Measurements from ENCODE around the gene CDH4. TPM values are rescaled to one million over a fixed set of nuclear protein-coding genes. Genes with fewer than 3 reads are reported as not detected.
"Not testable (repeated sequence)": the region's sequence is repeated elsewhere in the genome, so short reads cannot be mapped to it uniquely, and the experiment has no call there.

CDH4 gene
- total RNA-seq, 2 donors from 2014 or later, result 0.06 TPM; not detected in 1

DNA sequence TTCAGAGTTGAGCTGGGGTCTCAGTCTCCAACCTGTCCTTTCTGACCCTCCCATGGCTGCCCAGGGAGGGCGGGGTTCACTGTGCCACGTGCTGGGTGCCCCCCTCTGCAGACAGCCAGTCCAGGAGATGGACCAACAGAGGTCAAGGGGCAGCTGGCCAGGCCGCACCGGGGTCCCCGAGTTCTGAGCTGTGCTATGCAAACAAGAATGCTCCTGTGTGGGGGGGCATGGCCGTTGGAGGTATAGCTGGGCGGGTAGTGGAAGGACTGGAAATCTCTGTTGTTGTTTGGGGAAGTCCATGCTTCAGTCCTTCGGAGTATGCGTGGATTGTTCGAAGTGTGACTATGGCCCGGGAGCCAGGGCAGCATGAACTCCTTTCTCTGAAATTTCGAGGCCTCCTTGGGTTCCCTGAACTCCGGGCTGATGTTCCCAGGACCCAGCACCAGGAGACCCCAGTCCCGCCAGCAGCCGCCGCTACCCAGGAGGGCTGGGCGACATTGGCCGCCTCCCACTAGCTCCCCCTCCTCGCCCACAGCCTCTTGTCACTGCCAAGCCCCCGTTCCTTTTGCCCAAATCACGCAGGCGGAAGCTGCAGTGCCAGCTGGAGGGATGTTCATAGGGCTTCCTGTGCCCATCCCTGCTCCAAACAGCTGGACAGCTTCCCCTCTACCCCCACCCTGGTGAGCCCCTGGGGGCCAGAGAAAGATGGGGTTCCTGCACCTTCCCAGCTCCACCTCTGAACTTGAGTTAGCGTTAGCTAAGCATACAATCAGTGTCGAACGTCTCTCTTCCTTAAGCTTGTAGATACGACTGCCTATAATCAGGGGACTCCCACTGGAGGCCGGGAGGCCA is 687.0 kb downstream of the CDH4 start:
- intact Hi-C loops (cut with DNase I, micrococcal nuclease), result no loop called here
- no peak for ATAC-seq
- DNase-seq, result no peak

DNA sequence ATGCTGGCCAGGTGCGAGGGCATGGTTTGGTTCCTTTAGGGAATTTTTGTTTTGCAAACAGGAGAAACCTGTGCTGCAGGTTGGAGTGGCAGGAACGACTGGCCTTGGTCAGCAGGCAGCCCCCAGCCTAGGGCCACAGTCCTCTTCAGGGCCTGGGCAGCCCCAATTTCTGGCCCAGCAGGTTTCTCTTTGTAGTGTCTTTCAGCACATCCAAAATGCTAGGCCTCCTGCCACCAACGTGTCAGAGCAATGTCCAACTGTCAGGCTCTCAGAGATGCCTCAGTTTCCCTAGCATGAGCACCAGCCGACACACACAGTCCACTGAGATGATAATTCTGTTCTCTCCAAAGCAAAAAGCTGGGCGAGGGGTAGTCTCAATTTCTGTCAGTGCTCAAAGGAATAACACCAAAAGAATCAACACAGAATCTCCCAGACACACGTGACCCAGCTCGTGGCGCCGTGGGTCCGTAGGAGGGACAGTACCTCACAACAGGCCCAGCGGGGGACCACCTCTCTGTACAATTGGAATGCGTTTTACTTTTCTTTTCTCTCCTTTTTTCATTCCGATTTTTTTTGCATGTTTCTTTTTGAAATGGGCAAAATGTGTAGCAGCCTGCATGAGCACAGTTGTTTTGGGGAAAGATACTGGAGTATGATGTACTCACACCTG is 687.8 kb downstream of the CDH4 start:
- intact Hi-C loops (cut with DNase I, micrococcal nuclease), result no loop called here
- ATAC-seq (no peak), DNase-seq (no peak)

DNA sequence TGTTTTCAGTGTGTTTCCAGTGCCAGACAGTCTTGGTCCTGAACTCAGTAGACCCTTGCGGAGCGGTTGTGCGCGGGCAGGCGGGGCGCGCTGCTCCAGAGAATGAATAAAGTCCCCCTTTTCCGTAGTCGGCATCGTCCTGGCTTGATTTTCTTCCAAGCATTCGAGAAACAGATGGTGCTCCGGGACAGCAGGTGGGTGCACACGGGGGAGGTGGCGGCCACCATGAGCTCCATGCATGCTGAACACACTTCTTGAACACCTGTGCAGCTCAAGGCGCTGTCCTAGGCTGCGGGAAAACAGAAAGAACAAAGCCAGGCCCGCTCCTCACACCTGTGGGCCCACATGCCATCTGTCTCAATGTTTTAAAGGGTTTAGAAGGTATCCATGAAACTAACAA is 688.4 kb downstream of the CDH4 start:
- no peak for ATAC-seq

DNA sequence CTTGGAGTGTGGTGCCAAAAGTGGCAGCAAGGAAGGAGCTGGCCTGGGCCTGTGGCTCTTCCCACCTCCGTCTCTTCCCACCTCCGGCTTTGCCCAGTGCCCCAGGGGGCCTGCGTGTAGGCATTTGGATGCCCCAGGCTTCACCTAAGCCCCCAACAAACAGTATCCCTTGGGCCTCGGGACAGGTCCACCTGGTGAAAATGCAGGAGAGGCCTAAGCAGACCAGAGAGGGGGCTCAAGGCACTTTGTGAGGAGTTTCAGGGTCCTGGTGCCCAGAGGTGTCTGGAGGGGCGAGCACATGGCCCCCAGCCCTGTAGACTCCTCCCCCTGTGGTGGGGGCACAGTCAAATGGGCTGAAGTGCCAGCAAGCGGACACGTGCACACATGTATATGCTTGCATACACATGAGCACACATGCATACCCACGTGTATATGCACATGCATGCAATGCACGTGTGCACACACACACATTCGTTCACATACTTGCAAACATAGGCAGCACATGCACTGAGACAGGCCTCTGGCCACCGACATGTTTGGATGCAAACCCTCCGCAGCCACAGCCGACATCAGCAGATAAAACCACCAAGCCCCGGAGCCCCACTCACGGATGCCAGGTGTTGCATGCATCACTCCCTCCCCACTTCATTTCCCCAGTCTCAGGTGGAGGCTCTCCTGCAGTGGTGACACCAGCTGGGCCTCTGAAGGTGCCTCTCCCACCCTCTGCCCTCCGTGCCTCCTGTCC is 689.1 kb downstream of the CDH4 start:
- no peak for ATAC-seq
- intact Hi-C loops (cut with DNase I, micrococcal nuclease), result no loop called here
- no peak for DNase-seq

More for the DNA sequence above, 688.4 kb downstream of the CDH4 start:
- intact Hi-C loops (cut with DNase I, micrococcal nuclease), result no loop called here
- no peak for DNase-seq

DNA sequence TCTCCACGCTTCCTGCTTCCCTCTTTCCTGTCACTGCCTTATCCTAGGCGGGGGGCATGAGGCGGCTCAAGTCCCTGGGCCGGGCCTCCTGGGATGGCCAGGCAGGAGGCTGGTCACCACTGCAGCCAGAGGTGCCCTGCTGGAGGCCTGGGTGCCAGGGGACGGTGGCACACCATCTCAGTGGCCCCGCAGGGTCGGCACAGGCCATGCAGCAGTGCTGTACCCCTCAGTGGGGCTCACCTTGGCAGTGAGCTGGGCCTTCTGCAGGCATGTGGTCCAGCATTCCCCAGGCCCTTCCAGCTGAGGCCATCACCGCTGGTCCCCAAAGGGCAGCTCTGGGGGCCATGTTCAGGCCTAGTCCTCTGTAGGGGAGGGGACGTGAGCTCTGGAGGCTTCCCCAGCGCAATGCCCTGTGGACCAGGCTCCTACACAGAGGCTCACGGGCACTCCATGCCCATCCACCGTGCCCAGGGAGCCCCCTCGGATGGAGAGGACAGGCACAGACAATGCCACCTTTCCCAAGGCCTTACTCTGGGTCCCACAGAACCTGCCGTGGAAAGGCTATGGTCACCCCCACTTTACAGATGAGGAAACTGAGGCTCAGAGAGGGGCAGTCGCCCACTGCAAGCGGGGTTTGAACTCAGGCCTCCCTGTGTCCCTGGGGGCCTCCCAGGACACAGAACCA is 689.8 kb downstream of the CDH4 start:
- DNase-seq (no peak), ATAC-seq (no peak)
- intact Hi-C loops (cut with DNase I, micrococcal nuclease), result no loop called here

DNA sequence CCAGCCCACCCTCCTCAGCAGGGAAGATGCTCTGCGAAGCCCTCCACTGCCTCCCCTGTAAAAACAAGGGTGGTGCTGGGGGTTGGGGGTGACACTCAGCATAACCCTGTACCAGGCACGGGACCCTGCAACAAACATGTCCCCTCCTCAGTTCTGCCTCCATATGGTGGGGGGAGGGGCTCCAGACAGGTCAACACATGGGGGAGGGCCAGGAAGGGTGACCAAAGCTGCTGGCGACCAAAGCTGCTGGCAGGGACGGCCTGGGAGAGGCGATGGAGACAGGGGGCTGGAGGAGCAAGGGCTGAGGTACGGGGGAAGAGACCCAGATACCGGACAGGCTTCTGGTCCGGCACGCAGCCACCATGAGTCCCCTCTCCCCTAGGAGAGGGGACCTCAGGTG is 690.5 kb downstream of the CDH4 start:
- no peak for ATAC-seq
- DNase-seq, result no peak
- intact Hi-C loops (cut with DNase I, micrococcal nuclease), result no loop called here

DNA sequence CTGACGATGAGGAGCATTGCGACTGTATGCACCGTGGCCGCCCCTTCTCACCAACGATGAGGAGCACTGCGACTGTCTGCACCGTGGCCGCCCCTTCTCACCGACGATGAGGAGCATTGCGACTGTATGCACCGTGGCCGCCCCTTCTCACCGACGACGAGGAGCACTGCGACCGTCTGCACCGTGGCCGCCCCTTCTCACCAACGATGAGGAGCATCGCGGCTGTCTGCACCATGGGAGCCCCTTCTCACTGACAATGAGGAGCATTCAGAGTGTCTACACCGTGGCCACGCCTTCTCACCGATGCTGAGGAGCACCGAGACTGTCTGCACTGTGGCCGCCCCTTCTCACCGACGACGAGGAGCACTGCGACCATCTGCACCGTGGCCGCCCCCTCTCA is 692.9 kb downstream of the CDH4 start:
- ATAC-seq; intact Hi-C loops (cut with DNase I, micrococcal nuclease); DNase-seq: not testable (repeated sequence)

DNA sequence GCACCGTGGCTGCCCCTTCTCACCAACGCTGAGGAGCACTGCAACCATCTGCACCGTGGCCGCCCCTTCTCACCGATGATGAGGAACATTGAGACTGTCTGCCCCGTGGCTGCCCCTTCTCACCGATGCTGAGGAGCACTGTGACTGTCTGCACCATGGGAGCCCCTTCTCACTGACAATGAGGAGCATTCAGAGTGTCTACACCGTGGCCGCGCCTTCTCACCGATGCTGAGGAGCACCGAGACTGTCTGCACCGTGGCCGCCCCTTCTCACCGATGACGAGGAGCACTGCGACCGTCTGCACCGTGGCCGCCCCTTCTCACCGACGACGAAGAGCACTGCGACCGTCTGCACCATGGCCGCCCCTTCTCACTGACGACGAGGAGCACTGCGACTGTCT is 693.4 kb downstream of the CDH4 start:
- intact Hi-C loops (cut with DNase I, micrococcal nuclease); ATAC-seq; DNase-seq: not testable (repeated sequence)

DNA sequence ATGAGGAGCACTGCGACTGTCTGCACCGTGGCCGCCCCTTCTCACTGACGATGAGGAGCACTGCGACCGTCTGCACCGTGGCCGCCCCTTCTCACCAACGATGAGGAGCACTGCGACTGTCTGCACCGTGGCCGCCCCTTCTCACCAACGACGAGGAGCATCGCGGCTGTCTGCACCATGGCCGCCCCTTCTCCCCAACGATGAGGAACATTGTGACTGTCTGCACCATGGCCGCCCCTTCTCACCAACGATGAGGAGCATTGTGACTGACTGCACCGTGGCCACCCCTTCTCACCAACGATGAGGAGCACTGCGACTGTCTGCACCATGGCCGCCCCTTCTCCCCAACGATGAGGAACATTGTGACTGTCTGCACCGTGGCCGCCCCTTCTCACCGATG is 696.0 kb downstream of the CDH4 start:
- intact Hi-C loops (cut with DNase I, micrococcal nuclease); DNase-seq; ATAC-seq: not testable (repeated sequence)

DNA sequence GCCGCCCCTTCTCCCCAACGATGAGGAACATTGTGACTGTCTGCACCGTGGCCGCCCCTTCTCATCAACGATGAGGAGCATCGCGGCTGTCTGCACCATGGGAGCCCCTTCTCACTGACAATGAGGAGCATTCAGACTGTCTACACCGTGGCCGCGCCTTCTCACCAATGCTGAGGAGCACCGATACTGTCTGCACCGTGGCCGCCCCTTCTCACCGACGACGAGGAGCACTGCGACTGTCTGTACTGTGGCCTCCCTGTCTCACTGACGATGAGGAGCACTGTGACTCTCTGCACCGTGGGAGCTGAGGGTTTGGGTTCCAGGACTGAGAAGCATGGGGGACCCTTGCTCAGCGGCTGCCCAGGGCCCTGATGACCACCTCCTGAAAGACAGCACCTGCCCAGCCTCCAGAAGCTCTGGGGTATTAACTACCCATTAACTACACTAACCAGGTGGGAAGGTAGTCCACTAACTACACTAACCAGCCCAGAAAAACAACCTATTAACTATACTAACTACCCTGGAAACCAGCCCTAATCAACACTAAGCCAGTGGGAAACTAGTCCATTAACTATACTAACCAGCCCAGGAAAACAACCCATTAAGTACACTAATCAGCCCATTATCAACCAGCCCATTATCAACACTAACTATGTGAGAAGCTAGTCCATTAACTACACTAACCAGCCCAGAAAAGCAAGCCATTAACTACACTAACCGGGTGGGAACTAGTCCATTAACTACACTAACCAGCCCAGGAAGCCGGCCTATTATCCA is 696.7 kb downstream of the CDH4 start:
- intact Hi-C loops (cut with DNase I, micrococcal nuclease), result no loop called here
- no peak for ATAC-seq
- no peak for DNase-seq

DNA sequence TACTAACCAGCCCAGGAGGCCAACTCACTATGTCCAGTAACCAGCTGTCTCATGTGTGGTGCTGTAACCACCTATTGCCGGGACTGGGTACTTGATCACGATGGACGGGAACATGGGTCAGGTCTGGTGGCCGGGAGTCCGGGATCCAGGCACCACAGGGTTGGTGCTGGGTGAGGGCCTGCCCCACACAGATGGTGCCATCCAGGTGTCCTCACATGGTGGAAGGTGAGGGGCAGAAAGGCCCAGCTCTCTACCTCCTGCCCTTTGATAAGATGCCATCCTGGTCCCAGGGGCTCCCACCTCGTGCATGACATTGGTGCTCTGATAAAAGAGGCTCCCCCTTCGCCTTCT is 697.3 kb downstream of the CDH4 start:
- no peak for ATAC-seq
- intact Hi-C loops (cut with DNase I, micrococcal nuclease), result no loop called here

DNA sequence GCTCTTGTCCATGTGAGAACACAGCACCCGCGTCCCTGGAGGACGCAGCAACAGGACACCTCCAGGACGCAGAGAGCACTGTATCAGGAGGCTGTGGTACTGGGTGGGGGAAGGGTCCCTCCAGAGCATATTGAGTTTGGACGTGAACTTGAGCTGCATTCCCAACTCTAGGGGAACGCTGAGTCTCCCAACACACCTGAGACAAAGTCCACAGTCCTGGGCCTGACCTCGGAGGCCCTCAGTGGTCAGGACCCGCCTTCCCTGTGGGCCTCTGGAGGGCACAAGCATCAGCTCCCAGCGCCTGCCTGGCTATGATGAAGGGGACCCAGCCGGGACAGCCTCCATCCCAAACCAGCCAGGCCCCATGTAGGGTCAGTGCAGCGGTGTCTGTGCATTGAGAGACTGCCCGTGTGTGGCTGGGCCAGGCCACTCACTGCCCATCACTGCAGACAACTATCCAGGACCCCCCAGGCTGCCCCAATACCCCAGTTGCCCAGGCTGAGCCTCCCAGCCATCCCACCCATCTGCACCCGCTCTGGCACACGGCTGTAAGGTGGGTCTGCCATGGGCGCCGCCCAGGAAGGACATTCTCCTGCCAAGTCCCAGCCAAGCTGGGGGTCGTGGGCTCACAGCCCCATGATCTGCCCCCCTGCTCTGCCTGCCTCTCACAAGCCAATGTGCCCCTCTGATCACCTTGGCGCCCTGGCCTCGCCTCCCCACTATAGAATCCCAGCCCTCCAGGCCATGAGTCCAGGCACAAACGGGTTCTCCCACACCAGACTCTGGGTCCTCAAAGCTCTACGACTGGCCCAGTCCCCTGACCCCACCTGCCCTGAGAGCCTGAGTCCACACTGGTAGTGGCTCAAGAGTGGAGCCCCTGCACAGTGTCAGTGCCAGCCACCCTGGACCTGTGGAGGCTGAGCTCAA is 697.9 kb downstream of the CDH4 start:
- no peak for DNase-seq
- intact Hi-C loops (cut with DNase I, micrococcal nuclease), result no loop called here
- no peak for ATAC-seq

More for the DNA sequence above, 697.3 kb downstream of the CDH4 start:
- DNase-seq, result no peak

DNA sequence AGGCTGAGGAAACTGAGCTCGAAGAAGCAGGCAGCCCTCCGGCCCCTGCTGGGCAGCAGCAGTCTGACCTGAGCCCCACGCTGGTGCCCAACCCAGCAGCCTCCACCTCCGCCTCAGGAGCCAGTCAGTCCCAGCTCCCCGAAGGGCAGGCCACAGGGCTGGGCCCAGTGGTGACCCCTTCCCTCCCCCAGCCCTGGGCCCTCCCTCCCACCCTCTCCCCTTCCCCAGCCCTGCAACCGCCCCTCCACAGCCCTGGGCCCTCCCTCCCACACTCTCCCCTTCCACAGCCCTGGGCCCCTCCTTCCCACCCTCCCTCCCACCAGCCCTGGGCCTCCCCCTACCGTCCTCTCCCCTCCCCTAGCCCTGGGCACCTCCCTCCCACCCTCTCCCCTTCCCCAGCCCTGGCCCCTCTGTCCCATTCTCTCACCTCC is 698.6 kb downstream of the CDH4 start:
- DNase-seq (no peak), ATAC-seq (no peak)
- intact Hi-C loops (cut with DNase I, micrococcal nuclease), result no loop called here

DNA sequence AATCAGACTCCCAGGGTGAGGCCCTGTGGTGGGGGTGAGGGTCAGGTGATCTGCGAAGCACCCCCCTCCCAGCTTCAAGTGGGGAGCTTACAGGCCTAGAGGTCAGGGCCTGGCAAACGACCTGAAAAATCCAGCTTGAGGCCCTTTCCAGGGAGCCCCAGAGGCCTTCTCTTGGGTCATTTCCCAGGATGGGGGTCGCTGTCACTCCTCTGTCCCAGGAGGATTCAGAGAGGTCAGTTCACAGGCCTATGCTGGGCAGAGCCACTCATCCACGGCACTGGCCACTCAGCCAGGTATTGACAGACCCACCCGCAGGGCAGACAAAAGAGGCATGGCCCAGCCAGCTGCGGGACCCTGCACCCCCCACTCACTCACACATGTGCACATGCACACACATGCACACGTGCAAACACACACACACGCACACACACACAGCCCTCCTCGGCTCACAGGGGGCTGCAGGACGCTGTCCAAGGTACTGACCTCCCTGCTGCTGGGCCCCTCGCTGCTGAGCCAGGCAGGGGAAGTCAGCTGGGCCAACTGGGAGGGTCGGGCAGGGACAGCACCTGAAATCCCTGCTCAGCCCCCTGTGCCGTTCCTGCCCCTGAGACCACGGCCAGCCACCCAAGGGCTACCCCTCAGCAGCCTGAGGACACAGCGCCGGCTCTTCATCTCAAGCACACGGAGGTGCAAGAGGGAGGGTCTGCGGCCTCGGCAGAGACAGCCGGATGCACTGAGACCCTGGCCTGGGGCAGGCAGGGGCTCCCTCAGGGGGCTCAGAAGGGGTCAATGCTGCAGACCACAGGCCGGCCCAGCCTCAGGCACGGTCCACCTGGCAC is 699.9 kb downstream of the CDH4 start:
- DNase-seq (no peak), ATAC-seq (no peak)
- intact Hi-C loops (cut with DNase I, micrococcal nuclease), result no loop called here

DNA sequence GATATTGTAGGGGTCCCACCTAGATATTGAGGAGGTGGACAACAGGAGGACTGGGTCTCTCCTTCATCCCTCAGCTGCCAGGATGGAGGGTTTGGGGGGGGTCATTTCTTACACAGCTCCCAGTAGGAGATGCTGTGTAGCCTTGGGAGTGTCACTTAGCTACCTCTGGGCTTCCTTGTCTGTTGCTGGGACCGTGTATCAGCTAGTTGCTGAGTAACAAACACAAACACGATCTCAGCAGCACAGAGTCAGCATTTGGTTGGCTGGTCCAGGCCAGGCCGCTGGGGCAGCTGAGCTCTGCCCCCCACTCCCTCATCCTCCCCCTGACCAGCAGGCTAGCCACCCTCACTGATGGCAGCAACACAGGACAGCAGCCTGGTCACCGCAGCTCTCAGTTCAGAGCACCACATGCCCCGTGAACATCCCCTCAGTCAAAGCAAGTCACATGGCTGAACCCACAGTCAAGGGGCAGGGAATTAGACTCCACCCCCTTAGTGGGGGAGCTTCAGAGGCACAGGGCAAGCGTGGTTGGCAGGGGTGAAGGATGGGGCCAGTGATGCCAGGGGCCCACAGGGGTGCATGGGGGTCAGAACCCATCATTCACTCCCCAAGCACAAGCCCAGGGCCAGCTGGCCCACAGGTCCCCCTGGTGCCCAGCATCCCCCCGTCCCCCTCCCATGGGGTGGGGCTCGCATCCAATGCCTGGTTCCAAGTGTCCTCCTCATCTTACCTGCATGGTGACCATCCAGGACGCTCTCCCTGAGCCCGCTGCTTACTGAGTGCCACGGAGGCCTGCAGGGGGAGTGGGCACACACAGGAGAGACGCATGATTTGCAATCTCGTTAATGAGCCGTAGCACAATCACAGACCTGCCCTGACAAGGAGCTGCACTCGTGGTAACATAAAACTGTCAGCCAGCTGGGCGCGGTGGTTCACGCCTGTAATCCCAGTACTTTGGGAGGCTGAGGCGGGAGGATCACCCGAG is 701.3 kb downstream of the CDH4 start:
- no peak for ATAC-seq
- DNase-seq, result no peak
- intact Hi-C loops (cut with DNase I, micrococcal nuclease), result no loop called here
